GM18909 (cell line): ENCODE results near the gene PRPH2.

ENCODE experiments used
- ATAC-seq: cut with Tn5 transposase; IDR thresholded peaks from one replicate; pipeline ENCODE4 v1.9.1; 2021; ENCODE audit warnings: mild to moderate bottlenecking; ENCODE audit not compliant: unreplicated experiment, poor library complexity

Gene PRPH2

DNA sequence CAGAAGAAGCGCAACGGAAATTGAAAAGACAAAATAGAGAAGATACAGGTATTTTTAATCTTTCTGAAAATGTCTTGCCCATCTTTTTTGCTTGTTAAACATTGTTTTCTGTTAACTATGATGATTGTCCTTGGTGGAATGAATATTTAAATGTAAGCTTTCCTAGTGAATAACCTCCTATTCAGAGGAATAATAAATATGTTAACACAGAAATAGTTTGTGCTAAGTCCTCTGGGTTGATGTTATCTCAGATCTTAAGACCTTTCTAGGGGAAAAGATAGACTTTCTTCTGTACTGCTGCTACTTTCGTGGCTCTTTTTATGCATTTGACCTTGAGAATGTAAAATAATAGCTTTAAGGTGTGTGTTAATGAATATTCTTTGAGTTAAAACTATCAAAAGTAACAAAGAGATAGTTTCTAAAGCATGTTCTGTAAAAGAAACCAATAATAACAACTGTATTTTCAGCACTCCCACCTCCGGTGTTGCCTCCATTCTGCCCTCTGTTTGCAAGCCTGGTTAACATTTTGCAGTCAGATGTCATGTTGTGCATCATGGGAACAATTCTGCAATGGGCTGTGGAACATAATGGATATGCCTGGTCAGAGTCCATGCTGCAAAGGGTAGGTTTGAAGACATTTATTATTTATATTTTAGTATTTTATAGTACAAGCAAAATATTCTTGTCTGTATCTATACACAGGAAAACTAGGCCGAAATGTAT, 70.2 kb downstream of the PRPH2 start:
- no peak for ATAC-seq
